HK-2 (cell line): ENCODE data around the gene PARD6G.

Source experiments
- DNase-seq: peaks from one replicate; pipeline ENCODE4 v3.0.0-alpha.2; 2018; ENCODE audit not compliant: unreplicated experiment

The PARD6G gene

GRCh38 chr18:80108121-80108536 is 139.2 kb downstream of the PARD6G start:
- DNase-seq: no peak

- DNase-seq: no peak
Observed at GRCh38 chr18:80107426-80107825, 139.9 kb downstream of the PARD6G start.
